Endothelial cell of umbilical vein (primary cell): Measurements from ENCODE around the gene SORT1. TPM values are rescaled to one million over a fixed set of nuclear protein-coding genes. Genes with fewer than 3 reads are reported as not detected.

Experiments used
- BruUV-seq: library from RNA; stranded (reverse); fragments of 400-500 nt; replicated peaks from 2 replicates; lab custom pipeline; 2021; lab: Mats Ljungman, UMichigan
- CTCF ChIA-PET: fragments of 300-600, 350-600 bp; sonication (Branson Sonifier 250); formaldehyde crosslinking; loops from one replicate; lab custom pipeline; 2021; ENCODE audit warnings: antibody characterized with exemption, inconsistent platforms; lab: Charles Lee
- POLR2A ChIA-PET: fragments of 300-600, 350-600 bp; sonication (Branson Sonifier 250); formaldehyde crosslinking; loops from one replicate; lab custom pipeline; 2021; ENCODE audit warnings: antibody characterized with exemption, inconsistent platforms; lab: Charles Lee
- DNase-seq: peaks from one replicate; pipeline ENCODE4 v3.0.0-alpha.2; 2011; ENCODE audit warnings: low read depth, low spot score
- FAIRE-seq: peaks from 2 replicates; lab custom pipeline; 2011; peaks lifted over from hg19 to GRCh38; lab: Jason Lieb, UNC
- H2AFZ ChIP-seq: 2 replicates; pipeline ENCODE4 v1.6.0; 2012; ENCODE audit warnings: low read depth, low read length, control low read depth, inconsistent platforms
- H3K27ac ChIP-seq: 2 replicates; pipeline ENCODE4 v1.5.1; 2011; ENCODE audit warnings: low read depth, mild to moderate bottlenecking, control low read depth, low read length, moderate library complexity; ENCODE audit not compliant: insufficient read depth
- H3K27me3 ChIP-seq, 2 experiments: 2 replicates each; pipeline versions ENCODE4 v1.6.0 to v1.6.1; 2011; ENCODE audit warnings: low read length in 2 of 2, mixed read lengths in 1 of 2; ENCODE audit not compliant: control insufficient read depth in 2 of 2, insufficient read depth in 2 of 2
- H3K36me3 ChIP-seq, 2 experiments: 2 replicates in 1 of 2; 3 replicates in 1 of 2; pipeline ENCODE4 v1.5.1; 2011; ENCODE audit warnings: low read length in 2 of 2, mild to moderate bottlenecking in 1 of 2, moderate library complexity in 1 of 2; ENCODE audit not compliant: control insufficient read depth in 2 of 2, insufficient read depth in 2 of 2; ENCODE audit errors: extremely low read depth in 1 of 2
- H3K4me1 ChIP-seq: 3 replicates; pipeline ENCODE4 v1.5.1; 2011; ENCODE audit warnings: mild to moderate bottlenecking, low read length; ENCODE audit not compliant: control insufficient read depth, insufficient read depth; ENCODE audit errors: extremely low read depth
- H3K4me2 ChIP-seq: 2 replicates; pipeline ENCODE4 v1.6.1; 2011; ENCODE audit warnings: low read length, control low read depth, mixed read lengths; ENCODE audit not compliant: insufficient read depth
- H3K4me3 ChIP-seq, 3 experiments: fragments of 200-600 bp in 1 of 3; sonication (generic), shearing (Covaris generic) in 1 of 3; replicated peaks in 1 of 3; 2 replicates each; pipeline ENCODE4 v1.5.1; 2011 to 2016; ENCODE audit warnings: control low read depth in 3 of 3, low read length in 3 of 3, mild to moderate bottlenecking in 2 of 3, inconsistent platforms in 1 of 3, low read depth in 1 of 3, moderate library complexity in 1 of 3; ENCODE audit not compliant: insufficient read depth in 1 of 3
- H3K79me2 ChIP-seq: 2 replicates; pipeline ENCODE4 v1.6.0; 2012; ENCODE audit warnings: low read length, inconsistent platforms; ENCODE audit not compliant: control insufficient read depth, insufficient read depth
- H3K9ac ChIP-seq: replicated peaks from 2 replicates; pipeline ENCODE3; 2011; ENCODE audit warnings: low read length, control low read depth; ENCODE audit not compliant: insufficient read depth; ENCODE audit errors: extremely low read depth
- H3K9me1 ChIP-seq: replicated peaks from 3 replicates; pipeline ENCODE4 v1.6.0; 2011; ENCODE audit warnings: mild to moderate bottlenecking, low read length; ENCODE audit not compliant: control insufficient read depth, insufficient read depth; ENCODE audit errors: extremely low read depth
- H3K9me3 ChIP-seq: replicated peaks from 2 replicates; pipeline ENCODE4 v1.5.1; 2012; ENCODE audit warnings: low read length, inconsistent platforms; ENCODE audit not compliant: control insufficient read depth, insufficient read depth
- H4K20me1 ChIP-seq: replicated peaks from 2 replicates; pipeline ENCODE3; 2011; ENCODE audit warnings: mild to moderate bottlenecking, low read length; ENCODE audit not compliant: control insufficient read depth, insufficient read depth; ENCODE audit errors: extremely low read depth
- EZH2 ChIP-seq: IDR thresholded peaks from 2 replicates; pipeline ENCODE4 v1.6.1; 2012; ENCODE audit warnings: borderline replicate concordance, low read depth, mild to moderate bottlenecking, moderate library complexity, low read length, inconsistent platforms; ENCODE audit not compliant: severe bottlenecking
- FOS ChIP-seq: IDR thresholded peaks from 2 replicates; pipeline ENCODE4 v1.6.1; 2011; ENCODE audit warnings: mild to moderate bottlenecking, low read length, moderate library complexity, borderline replicate concordance; ENCODE audit not compliant: insufficient read depth
- GATA2 ChIP-seq: IDR thresholded peaks from 2 replicates; pipeline ENCODE4 v1.7.0; 2011; ENCODE audit warnings: low read depth, mild to moderate bottlenecking, moderate library complexity, mixed read lengths, low read length; ENCODE audit not compliant: insufficient read length, insufficient read depth
- JUN ChIP-seq: IDR thresholded peaks from 2 replicates; pipeline ENCODE4 v1.6.1; 2011; ENCODE audit warnings: borderline replicate concordance, low read depth; ENCODE audit not compliant: insufficient read length, insufficient read depth
- MYC ChIP-seq: IDR thresholded peaks from one replicate; pipeline ENCODE4 v1.6.1; 2011; ENCODE audit warnings: mild to moderate bottlenecking, low read depth, low read length
- POLR2A ChIP-seq: IDR thresholded peaks from 2 replicates; pipeline ENCODE4 v1.6.1; 2012; ENCODE audit warnings: low read depth, mild to moderate bottlenecking, control low read depth, low read length
- POLR2AphosphoS5 ChIP-seq: IDR thresholded peaks from 2 replicates; pipeline ENCODE4 v1.6.1; 2012; ENCODE audit warnings: low read depth, mild to moderate bottlenecking, control low read depth, low read length, moderate library complexity; ENCODE audit not compliant: insufficient read depth
- dilution Hi-C: fragments of 300-500 bp; cut with MboI; formaldehyde crosslinking; loops from one replicate; pipeline ENCODE4 v1.15.0; 2019; ENCODE audit warnings: low sequenced_read_pairs; ENCODE audit not compliant: extremely low pct_ligation_motif_present
- intact Hi-C: fragments of 100-400 bp; cut with micrococcal nuclease; formaldehyde crosslinking; loops from one replicate; pipeline ENCODE4 v1.10.0; 2022
- polyA plus RNA-seq, 4 experiments: library from polyadenylated mRNA; depleted of rRNA in 3 of 4; stranded (reverse) in 3 of 4; unstranded in 1 of 4; fragments of >200 nt; gene quantifications; 2 replicates each; pipeline versions ENCODE4 v1.2.1 to v1.2.3, GENCODE V29; 2011 to 2012; ENCODE audit warnings: missing spikeins in 1 of 4
- total RNA-seq: library from RNA; stranded (reverse); gene quantifications from 2 replicates; pipeline ENCODE4 v1.2.3, GENCODE V29; 2021
- TF ChIP-seq, protein P1 (sequence below): IDR thresholded peaks from 2 replicates; pipeline ENCODE4 v1.6.1; 2011; ENCODE audit not compliant: insufficient read depth, insufficient read length
- TF ChIP-seq, protein P2 (sequence below), 2 donors: IDR thresholded peaks; 1 replicate in 1 of 2; 2 replicates in 1 of 2; pipeline ENCODE4 v1.5.1; 2011; ENCODE audit warnings: low read length in 2 of 2, mild to moderate bottlenecking in 2 of 2, moderate library complexity in 2 of 2, control low read depth in 1 of 2, inconsistent platforms in 1 of 2, low read depth in 1 of 2; ENCODE audit not compliant: insufficient read depth in 1 of 2; ENCODE audit errors: extremely low read depth in 1 of 2

SORT1 gene
- total and polyA plus RNA-seq, 2 donors (not counting 3 experiments of a cell fraction or from before 2014, with no cell fraction given): 6.8 to 17.8 TPM

DNA sequence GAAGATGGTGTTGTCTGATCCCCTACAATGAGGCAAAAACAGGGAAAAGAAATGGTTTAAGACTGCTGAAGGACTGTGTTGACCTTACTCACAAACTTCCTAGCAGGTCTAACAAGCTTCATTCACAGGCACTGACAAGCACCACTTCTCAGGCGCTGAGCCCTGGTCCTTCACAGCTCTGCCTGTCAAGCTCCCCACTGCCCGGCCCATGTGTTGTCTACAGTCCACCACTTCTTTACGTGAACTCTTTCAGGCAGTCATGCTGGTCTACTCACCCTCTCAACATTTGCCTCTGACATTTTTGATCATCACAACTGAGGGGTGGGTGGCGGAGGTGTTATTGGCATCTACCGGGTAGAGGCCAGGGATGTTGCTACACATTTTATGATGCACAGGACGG, 50.2 kb downstream of the SORT1 start:
- TF ChIP-seq MYC (no peak), POLR2A (no peak), GATA2 (no peak), FOS (no peak), POLR2AphosphoS5 (no peak), EZH2 (no peak), JUN (no peak)
- TF ChIP-seq, protein P1, sequence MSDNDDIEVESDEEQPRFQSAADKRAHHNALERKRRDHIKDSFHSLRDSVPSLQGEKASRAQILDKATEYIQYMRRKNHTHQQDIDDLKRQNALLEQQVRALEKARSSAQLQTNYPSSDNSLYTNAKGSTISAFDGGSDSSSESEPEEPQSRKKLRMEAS: no peak
- TF ChIP-seq, protein P2, sequence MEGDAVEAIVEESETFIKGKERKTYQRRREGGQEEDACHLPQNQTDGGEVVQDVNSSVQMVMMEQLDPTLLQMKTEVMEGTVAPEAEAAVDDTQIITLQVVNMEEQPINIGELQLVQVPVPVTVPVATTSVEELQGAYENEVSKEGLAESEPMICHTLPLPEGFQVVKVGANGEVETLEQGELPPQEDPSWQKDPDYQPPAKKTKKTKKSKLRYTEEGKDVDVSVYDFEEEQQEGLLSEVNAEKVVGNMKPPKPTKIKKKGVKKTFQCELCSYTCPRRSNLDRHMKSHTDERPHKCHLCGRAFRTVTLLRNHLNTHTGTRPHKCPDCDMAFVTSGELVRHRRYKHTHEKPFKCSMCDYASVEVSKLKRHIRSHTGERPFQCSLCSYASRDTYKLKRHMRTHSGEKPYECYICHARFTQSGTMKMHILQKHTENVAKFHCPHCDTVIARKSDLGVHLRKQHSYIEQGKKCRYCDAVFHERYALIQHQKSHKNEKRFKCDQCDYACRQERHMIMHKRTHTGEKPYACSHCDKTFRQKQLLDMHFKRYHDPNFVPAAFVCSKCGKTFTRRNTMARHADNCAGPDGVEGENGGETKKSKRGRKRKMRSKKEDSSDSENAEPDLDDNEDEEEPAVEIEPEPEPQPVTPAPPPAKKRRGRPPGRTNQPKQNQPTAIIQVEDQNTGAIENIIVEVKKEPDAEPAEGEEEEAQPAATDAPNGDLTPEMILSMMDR (IDR thresholded peaks at IDR 0.05; ENCODE audit: extremely low read depth in 1 of 2, insufficient read depth in 1 of 2, low read depth in 1 of 2, low read length in 2 of 2): no peak
- no peaks in the 10 kb centered on the region for H3K9me1 ChIP-seq
- no peaks in the 10 kb centered on the region for H3K9me3 ChIP-seq
- no peaks in the 10 kb centered on the region for H4K20me1 ChIP-seq
- H3K36me3 ChIP-seq: no peaks in the 10 kb centered on the region
- no peak overlapping the region for H3K9ac ChIP-seq
- peaks cover 3 to 10% of the 10 kb centered on the region in 2 experiments for H3K27me3 ChIP-seq
- no TSS peak for BruUV-seq
- H3K27ac ChIP-seq: no peak overlapping the region
- H3K4me1 ChIP-seq: peaks cover 4% of the 10 kb centered on the region
- no peak for DNase-seq
- no peak for FAIRE-seq
- dilution Hi-C loops (no loop called here), intact Hi-C loops (no loop called here)
- no peak overlapping the region for H2AFZ ChIP-seq
- H3K79me2 ChIP-seq: no peaks in the 10 kb centered on the region
- H3K4me2 ChIP-seq: no peak overlapping the region
- POLR2A ChIA-PET: no interaction called here
- H3K4me3 ChIP-seq: no peak overlapping the region
- CTCF ChIA-PET: interaction anchor here (0.8 kb wide), 1 partner anchor 9 kb away, joined by 3 read pairs; no protein-coding TSS in a partner anchor
